H9 (cell line): ENCODE results near the gene SUPT3H. TPM values are rescaled to one million over a fixed set of nuclear protein-coding genes. Genes with fewer than 3 reads are reported as not detected.

ENCODE experiments used
- DNase-seq: peaks from one replicate; pipeline ENCODE4 v3.0.0-alpha.2; 2017
- H2AFZ ChIP-seq: one replicate; pipeline ENCODE4 v1.6.1; 2013; ENCODE audit warnings: mild to moderate bottlenecking, low read length, control low read depth, moderate library complexity
- H2AK5ac ChIP-seq: 2 replicates; pipeline ENCODE4 v1.6.1; 2013; ENCODE audit warnings: low read length, control low read depth, mixed read lengths; ENCODE audit not compliant: insufficient read length
- H2BK120ac ChIP-seq: one replicate; pipeline ENCODE4 v1.6.1; 2013; ENCODE audit warnings: low read depth, mild to moderate bottlenecking, low read length, control low read depth, inconsistent platforms; ENCODE audit not compliant: poor library complexity, severe bottlenecking
- H2BK12ac ChIP-seq: 2 replicates; pipeline ENCODE4 v1.6.1; 2013; ENCODE audit warnings: low read length, control low read depth, mixed read lengths, low read depth; ENCODE audit not compliant: insufficient read length
- H2BK15ac ChIP-seq: 2 replicates; pipeline ENCODE4 v1.6.1; 2013; ENCODE audit warnings: low read depth, low read length, control low read depth
- H2BK20ac ChIP-seq: one replicate; pipeline ENCODE4 v1.6.1; 2013; ENCODE audit warnings: low read depth, mild to moderate bottlenecking, low read length, control low read depth, inconsistent platforms; ENCODE audit not compliant: poor library complexity, severe bottlenecking
- H2BK5ac ChIP-seq: 2 replicates; pipeline ENCODE4 v1.6.1; 2013; ENCODE audit warnings: low read length, control low read depth, mixed read lengths; ENCODE audit not compliant: insufficient read length
- H3K14ac ChIP-seq: 2 replicates; pipeline ENCODE4 v1.6.1; 2013; ENCODE audit warnings: low read length, control low read depth; ENCODE audit not compliant: insufficient read depth
- H3K18ac ChIP-seq: 2 replicates; pipeline ENCODE4 v1.6.1; 2013; ENCODE audit warnings: low read depth, mild to moderate bottlenecking, mixed read lengths, low read length, control low read depth; ENCODE audit not compliant: insufficient read length
- H3K23ac ChIP-seq: 2 replicates; pipeline ENCODE4 v1.6.1; 2013; ENCODE audit warnings: low read length, control low read depth, mixed read lengths, low read depth; ENCODE audit not compliant: insufficient read length
- H3K23me2 ChIP-seq: 2 replicates; pipeline ENCODE4 v1.6.1; 2013; ENCODE audit warnings: low read depth, mild to moderate bottlenecking, mixed read lengths, low read length, control low read depth; ENCODE audit not compliant: insufficient read length, poor library complexity, severe bottlenecking
- H3K27ac ChIP-seq: 2 replicates; pipeline ENCODE4 v1.5.1; 2013; ENCODE audit warnings: low read length, control low read depth, mixed read lengths, low read depth; ENCODE audit not compliant: insufficient read length
- H3K27me3 ChIP-seq: 2 replicates; pipeline ENCODE4 v1.6.1; 2013; ENCODE audit warnings: low read length, control low read depth, inconsistent platforms; ENCODE audit not compliant: insufficient read depth
- H3K4ac ChIP-seq: 2 replicates; pipeline ENCODE4 v1.6.1; 2013; ENCODE audit warnings: low read depth, mild to moderate bottlenecking, control low read depth, inconsistent platforms, low read length, moderate library complexity
- H3K4me1 ChIP-seq: 2 replicates; pipeline ENCODE4 v1.6.1; 2013; ENCODE audit warnings: low read length, control low read depth, inconsistent platforms; ENCODE audit not compliant: insufficient read depth
- H3K4me2 ChIP-seq: 2 replicates; pipeline ENCODE4 v1.6.1; 2013; ENCODE audit warnings: low read length, control low read depth, mixed read lengths; ENCODE audit not compliant: insufficient read length, insufficient read depth
- H3K56ac ChIP-seq: 2 replicates; pipeline ENCODE4 v1.6.1; 2013; ENCODE audit warnings: low read depth, mild to moderate bottlenecking, mixed read lengths, low read length, control low read depth; ENCODE audit not compliant: insufficient read length
- H3K79me1 ChIP-seq: 2 replicates; pipeline ENCODE4 v1.6.1; 2013; ENCODE audit warnings: low read depth, mild to moderate bottlenecking, moderate library complexity, low read length, control low read depth, inconsistent platforms; ENCODE audit not compliant: insufficient read depth, poor library complexity, severe bottlenecking
- H3K79me2 ChIP-seq: 2 replicates; pipeline ENCODE4 v1.6.1; 2013; ENCODE audit warnings: low read length, control low read depth, inconsistent platforms; ENCODE audit not compliant: insufficient read depth
- H3K9ac ChIP-seq: 2 replicates; pipeline ENCODE4 v1.6.1; 2013; ENCODE audit warnings: low read length, control low read depth, mixed read lengths; ENCODE audit not compliant: insufficient read length; ENCODE audit errors: extremely low read depth
- H3K9me3 ChIP-seq: one replicate; pipeline ENCODE4 v1.6.1; 2013; ENCODE audit warnings: low read depth, low read length, inconsistent platforms; ENCODE audit not compliant: control insufficient read depth
- H3T11ph ChIP-seq: one replicate; pipeline ENCODE4 v1.6.1; 2013; ENCODE audit warnings: mild to moderate bottlenecking, low read length, control low read depth, inconsistent platforms
- H4K20me1 ChIP-seq: one replicate; pipeline ENCODE4 v1.6.1; 2013; ENCODE audit not compliant: control insufficient read depth, insufficient read length, insufficient read depth
- H4K5ac ChIP-seq: 2 replicates; pipeline ENCODE4 v1.6.1; 2013; ENCODE audit warnings: low read depth, mild to moderate bottlenecking, mixed read lengths, low read length, control low read depth; ENCODE audit not compliant: insufficient read length
- H4K8ac ChIP-seq: replicated peaks from 2 replicates; pipeline ENCODE4 v1.6.1; 2013; ENCODE audit warnings: low read length, control low read depth, mixed read lengths, low read depth; ENCODE audit not compliant: insufficient read length
- H4K91ac ChIP-seq: 2 replicates; pipeline ENCODE4 v1.6.1; 2013; ENCODE audit warnings: low read depth, mild to moderate bottlenecking, moderate library complexity, mixed read lengths, low read length, control low read depth; ENCODE audit not compliant: insufficient read length
- H3K27ac Mint-ChIP-seq, 3 experiments: 2 replicates in 2 of 3; 3 replicates in 1 of 3; pipeline ENCODE4 v1.8.0; 2020 to 2021; ENCODE audit warnings: mixed read lengths in 3 of 3, mild to moderate bottlenecking in 1 of 3, moderate library complexity in 1 of 3
- H3K27me3 Mint-ChIP-seq: 2 replicates; pipeline ENCODE4 v1.8.0; 2021; ENCODE audit warnings: low read depth, mild to moderate bottlenecking, moderate library complexity, mixed read lengths
- H3K36me3 Mint-ChIP-seq, 3 experiments: 2 replicates in 2 of 3; 3 replicates in 1 of 3; pipeline ENCODE4 v1.8.0; 2020 to 2021; ENCODE audit warnings: low read depth in 3 of 3, mixed read lengths in 3 of 3; ENCODE audit not compliant: insufficient read depth in 1 of 3
- H3K4me1 Mint-ChIP-seq, 2 experiments: 2 replicates each; pipeline ENCODE4 v1.8.0; 2020; ENCODE audit warnings: mixed read lengths in 2 of 2
- H3K4me3 Mint-ChIP-seq, 2 experiments: 2 replicates in 1 of 2; 3 replicates in 1 of 2; pipeline ENCODE4 v1.8.0; 2020 to 2021; ENCODE audit warnings: mild to moderate bottlenecking in 2 of 2, mixed read lengths in 2 of 2, moderate library complexity in 1 of 2
- H3K9me3 Mint-ChIP-seq, 2 experiments: 2 replicates in 1 of 2; 3 replicates in 1 of 2; pipeline ENCODE4 v1.8.0; 2020; ENCODE audit warnings: mild to moderate bottlenecking in 2 of 2, mixed read lengths in 2 of 2, moderate library complexity in 1 of 2
- CTCF ChIP-seq: fragments of 200-600 bp; sonication (generic); conservative IDR thresholded peaks from 3 replicates; pipeline ENCODE4 v1.8.0; 2021; ENCODE audit warnings: antibody characterized with exemption, mild to moderate bottlenecking
- total RNA-seq: library from RNA; stranded (reverse); gene quantifications from 2 replicates; pipeline ENCODE4 v1.2.1, GENCODE V29; 2021

Gene SUPT3H
- total RNA-seq, 1 experiment from 2014 or later, result 22.5 TPM

GRCh38 chr6:45136495-45136894, 241.2 kb downstream of the SUPT3H start:
- Histone ChIP-seq H3K9ac (no peak overlapping the region), H2BK12ac (no peak overlapping the region), H4K8ac (no peak overlapping the region), H2BK15ac (no peak overlapping the region), H3K27me3 (no peaks in the 10 kb centered on the region), H3K79me1 (peaks cover 3% of the 10 kb centered on the region), H3K27ac (no peak overlapping the region), H3K9me3 (no peaks in the 10 kb centered on the region), H3K14ac (no peak overlapping the region), H2AK5ac (no peak overlapping the region), H3K4me1 (no peaks in the 10 kb centered on the region), H4K20me1 (no peaks in the 10 kb centered on the region), H3K23ac (no peak overlapping the region), H3K4ac (no peak overlapping the region), H2BK5ac (no peak overlapping the region), H2AFZ (no peak overlapping the region), H3T11ph (no peak overlapping the region), H2BK20ac (no peak overlapping the region), H2BK120ac (no peak overlapping the region), H3K23me2 (no peaks in the 10 kb centered on the region), H3K18ac (no peak overlapping the region), H3K4me2 (no peak overlapping the region), H3K56ac (no peak overlapping the region), H4K91ac (no peak overlapping the region), H3K79me2 (no peaks in the 10 kb centered on the region), H4K5ac (no peak overlapping the region)
- H3K4me1 Mint-ChIP-seq, result peaks cover 22 to 23% of the 10 kb centered on the region in 2 experiments
- H3K36me3 Mint-ChIP-seq, result peaks cover 0 to 10% (median 3%) of the 10 kb centered on the region in 3 experiments; a peak in 4 of 7 replicates
- no peak overlapping the region for H3K27ac Mint-ChIP-seq
- no peak for TF ChIP-seq CTCF
- H3K27me3 Mint-ChIP-seq, result no peaks in the 10 kb centered on the region
- no peak for DNase-seq
- no peak overlapping the region for H3K4me3 Mint-ChIP-seq
- peaks cover 5 to 10% of the 10 kb centered on the region in 2 experiments; a peak in 3 of 5 replicates for H3K9me3 Mint-ChIP-seq
